OCI-LY3 (cell line): ENCODE results near the gene KDM4C.

Source experiments
- CTCF ChIP-seq: fragments of 200-600, 300-600 bp; sonication (generic); IDR thresholded peaks from 2 replicates; pipeline ENCODE4 v1.5.1; 2014; ENCODE audit warnings: antibody characterized with exemption, low read length, low read depth
- EZH2phosphoT487 ChIP-seq: fragments of 200-600 bp; shearing (Covaris generic); IDR thresholded peaks from 2 replicates; pipeline ENCODE4 v1.6.1; 2018; ENCODE audit warnings: antibody characterized with exemption, mixed run types, low read depth

- TF ChIP-seq CTCF (no peak), EZH2phosphoT487 (no peak)
These were observed 216.0 kb downstream of the KDM4C start for GRCh38 chr9:6973762-6974161.
